Tibial nerve (tissue), 4 donors: ENCODE measurements around the gene TNIP2.

ENCODE experiments used
- EP300 ChIP-seq, 2 donors: sonication (generic); formaldehyde crosslinking; IDR thresholded peaks; one replicate each; pipeline ENCODE4 v1.6.1; 2017; ENCODE audit warnings: antibody characterized with exemption in 2 of 2, mild to moderate bottlenecking in 1 of 2
- POLR2A ChIP-seq, 2 donors: fragments of 450-650 bp; IDR thresholded peaks; one replicate each; pipeline ENCODE4 v1.6.1; 2017; ENCODE audit warnings: antibody characterized with exemption in 2 of 2, mild to moderate bottlenecking in 2 of 2, moderate library complexity in 2 of 2
- TF ChIP-seq, protein P1 (sequence below), 5 experiments: fragments of 200-600 bp in 3 of 5; fragments of 450-650 bp in 2 of 5; sonication (generic) in 3 of 5; IDR thresholded peaks; one replicate each; pipeline ENCODE4 v1.5.1; 2016 to 2019; ENCODE audit warnings: antibody characterized with exemption in 5 of 5, mild to moderate bottlenecking in 3 of 5, moderate library complexity in 2 of 5

DNA sequence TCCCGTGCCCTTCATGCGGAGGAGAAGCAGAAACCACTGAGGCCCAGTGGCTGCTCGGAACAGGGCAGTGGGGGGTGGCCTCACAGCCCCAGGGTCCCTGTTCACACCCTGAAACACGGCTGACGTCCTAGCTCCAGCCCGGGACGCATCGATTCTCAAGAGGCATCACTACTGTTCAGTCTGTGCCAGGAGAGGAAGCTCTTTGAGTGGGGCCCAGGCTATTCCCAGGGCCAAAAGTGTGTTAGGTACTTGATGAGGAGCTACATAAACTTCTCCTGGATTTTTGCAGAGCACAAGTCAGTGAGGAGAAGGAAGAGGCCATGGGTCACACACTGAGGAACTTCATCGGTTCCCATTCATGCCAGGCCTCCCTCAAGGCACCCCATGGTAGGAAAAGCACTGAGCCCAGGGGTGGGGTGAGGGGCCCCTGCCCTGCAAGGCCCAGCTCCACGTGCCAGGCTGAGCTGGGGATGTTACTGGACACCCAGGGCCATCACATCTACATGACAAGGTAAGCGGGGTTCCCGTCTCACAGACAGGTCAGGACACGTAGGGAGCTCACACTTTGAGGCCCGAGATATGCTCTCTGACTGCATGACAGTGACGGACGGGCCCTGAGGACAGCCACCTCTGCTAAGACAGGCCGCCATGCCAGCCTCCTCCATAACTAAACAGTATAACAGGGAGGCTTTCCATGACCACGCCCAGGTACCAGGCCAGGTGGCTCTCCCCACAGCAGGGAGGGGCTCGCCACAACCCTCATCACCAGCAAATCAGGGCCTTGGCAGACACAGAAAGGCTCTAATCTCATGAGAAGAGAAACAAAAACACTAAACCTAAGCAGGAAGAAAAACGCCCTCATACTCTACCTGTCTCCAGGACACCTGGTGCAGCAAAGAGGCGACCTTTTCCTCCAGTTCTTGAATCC, 12.4 kb downstream of the TNIP2 start:
- TF ChIP-seq POLR2A (IDR thresholded peaks at IDR 0.05): no peak
- TF ChIP-seq, protein P1, sequence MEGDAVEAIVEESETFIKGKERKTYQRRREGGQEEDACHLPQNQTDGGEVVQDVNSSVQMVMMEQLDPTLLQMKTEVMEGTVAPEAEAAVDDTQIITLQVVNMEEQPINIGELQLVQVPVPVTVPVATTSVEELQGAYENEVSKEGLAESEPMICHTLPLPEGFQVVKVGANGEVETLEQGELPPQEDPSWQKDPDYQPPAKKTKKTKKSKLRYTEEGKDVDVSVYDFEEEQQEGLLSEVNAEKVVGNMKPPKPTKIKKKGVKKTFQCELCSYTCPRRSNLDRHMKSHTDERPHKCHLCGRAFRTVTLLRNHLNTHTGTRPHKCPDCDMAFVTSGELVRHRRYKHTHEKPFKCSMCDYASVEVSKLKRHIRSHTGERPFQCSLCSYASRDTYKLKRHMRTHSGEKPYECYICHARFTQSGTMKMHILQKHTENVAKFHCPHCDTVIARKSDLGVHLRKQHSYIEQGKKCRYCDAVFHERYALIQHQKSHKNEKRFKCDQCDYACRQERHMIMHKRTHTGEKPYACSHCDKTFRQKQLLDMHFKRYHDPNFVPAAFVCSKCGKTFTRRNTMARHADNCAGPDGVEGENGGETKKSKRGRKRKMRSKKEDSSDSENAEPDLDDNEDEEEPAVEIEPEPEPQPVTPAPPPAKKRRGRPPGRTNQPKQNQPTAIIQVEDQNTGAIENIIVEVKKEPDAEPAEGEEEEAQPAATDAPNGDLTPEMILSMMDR (IDR thresholded peaks at IDR 0.05): no peak
- no peak for TF ChIP-seq EP300 (IDR thresholded peaks at IDR 0.05)
